ENCODE results near the gene RFC4. TPM values are rescaled to one million over a fixed set of nuclear protein-coding genes. Genes with fewer than 3 reads are reported as not detected.

Gene RFC4
- total and polyA plus RNA-seq, 2 of the 4 experiments (the other 2 are of a cell fraction): 19.5 to 27.9 TPM

- Histone ChIP-seq H3K18ac (ENCODE audit: low read depth, low read length) (no peak overlapping the region), H3K27me3 (ENCODE audit: control insufficient read depth, insufficient read depth, low read length) (peaks cover 33% of the 10 kb centered on the region), H3K79me1 (ENCODE audit: low read depth in 1 of 2, low read length in 2 of 2) (no peaks in the 10 kb centered on the region), H3K14ac (replicated peaks; ENCODE audit: low read depth, low read length) (no peak overlapping the region), H3K36me3 (ENCODE audit: control insufficient read depth, insufficient read depth, low read length) (no peaks in the 10 kb centered on the region), H3K4me1 (ENCODE audit: control insufficient read depth, insufficient read depth, low read length) (no peaks in the 10 kb centered on the region), H3K4me2 (ENCODE audit: low read depth, low read length) (no peak overlapping the region), H2BK120ac (ENCODE audit: low read depth, low read length) (no peak overlapping the region), H2AK9ac (replicated peaks; ENCODE audit: low read depth, low read length, poor library complexity) (no peak overlapping the region), H2AFZ (replicated peaks; ENCODE audit: low read length, poor library complexity) (no peak overlapping the region), H2AK5ac (ENCODE audit: low read depth, low read length) (no peak overlapping the region), H3K9me1 (ENCODE audit: insufficient read depth, low read length) (no peaks in the 10 kb centered on the region), H3K23ac (ENCODE audit: low read depth, low read length) (no peak overlapping the region), H4K8ac (ENCODE audit: low read depth in 2 of 2, low read length in 2 of 2) (no peak overlapping the region), H2BK15ac (ENCODE audit: low read depth, low read length) (no peak overlapping the region), H4K91ac (ENCODE audit: insufficient read depth, low read depth, low read length) (no peak overlapping the region), H4K5ac (ENCODE audit: low read depth, low read length) (no peak overlapping the region), H4K20me1 (ENCODE audit: insufficient read depth, low read length) (no peaks in the 10 kb centered on the region), H3K27ac (ENCODE audit: insufficient read depth, low read length) (no peak overlapping the region), H3K4me3 (ENCODE audit: insufficient read depth, low read depth, low read length) (no peak overlapping the region), H3K9ac (ENCODE audit: low read depth, low read length) (no peak overlapping the region), H2BK5ac (ENCODE audit: low read depth, low read length, poor library complexity, severe bottlenecking) (no peak overlapping the region), H3K4ac (ENCODE audit: low read depth, low read length) (no peak overlapping the region), H3K56ac (ENCODE audit: extremely low read depth, insufficient read depth, low read length) (no peak overlapping the region), H2BK20ac (ENCODE audit: low read depth, low read length) (no peak overlapping the region), H3K9me3 (ENCODE audit: control insufficient read depth, insufficient read depth, low read length) (no peaks in the 10 kb centered on the region)
- ATAC-seq (ENCODE audit: low read depth) (no peak), DNase-seq (no peak)
- intact Hi-C loops (cut with micrococcal nuclease): loop anchor here (5.0 to 10.0 kb wide), 4 partner anchors 267 to 860 kb away; partner anchors contain the start of genes RTP2 and SST
- 75% methylated on average over 2 of the region's 11 CpGs; no CpG with 5 or more reads in 1 of the 2 experiments for WGBS, 2 experiments (ENCODE audit: extremely low coverage in 2 of 2, insufficient read length in 1 of 2)
- POLR2A ChIA-PET (ENCODE audit: unreplicated experiment): no interaction called here
- BruUV-seq (replicated peaks): no TSS peak
- dilution Hi-C loops (cut with HindIII; ENCODE audit: low sequenced_read_pairs, unreplicated experiment): no loop called here
- CTCF ChIA-PET: interaction anchor here (1.6 kb wide), 1 partner anchor 23 kb away, joined by 3 read pairs; no protein-coding TSS in a partner anchor
- TF ChIP-seq MAZ (IDR thresholded peaks at IDR 0.05; ENCODE audit: borderline replicate concordance, low read depth, low read length) (no peak), CHD1 (IDR thresholded peaks at IDR 0.05; ENCODE audit: low read depth, low read length) (no peak), ELK1 (IDR thresholded peaks at IDR 0.05; ENCODE audit: borderline replicate concordance, low read depth, low read length) (no peak), BHLHE40 (IDR thresholded peaks at IDR 0.05; ENCODE audit: low read depth, low read length) (no peak), POLR2A (IDR thresholded peaks at IDR 0.05; ENCODE audit: low read depth, low read length) (no peak), MAFK (IDR thresholded peaks at IDR 0.05; ENCODE audit: low read depth, low read length) (no peak), RAD21 (IDR thresholded peaks at IDR 0.05; ENCODE audit: low read length) (no peak), RFX5 (IDR thresholded peaks at IDR 0.05; ENCODE audit: low read depth, low read length) (no peak), RCOR1 (IDR thresholded peaks at IDR 0.05; ENCODE audit: insufficient replicate concordance, low read length) (no peak), MXI1 (IDR thresholded peaks at IDR 0.05; ENCODE audit: borderline replicate concordance, low read depth, low read length) (no peak), CEBPB (IDR thresholded peaks at IDR 0.05; ENCODE audit: low read depth, low read length) (no peak), FOS (IDR thresholded peaks at IDR 0.05; ENCODE audit: low read depth, low read length) (no peak), NFE2L2 (IDR thresholded peaks at IDR 0.05; ENCODE audit: low read depth, low read length) (no peak)
- TF ChIP-seq, protein P1, sequence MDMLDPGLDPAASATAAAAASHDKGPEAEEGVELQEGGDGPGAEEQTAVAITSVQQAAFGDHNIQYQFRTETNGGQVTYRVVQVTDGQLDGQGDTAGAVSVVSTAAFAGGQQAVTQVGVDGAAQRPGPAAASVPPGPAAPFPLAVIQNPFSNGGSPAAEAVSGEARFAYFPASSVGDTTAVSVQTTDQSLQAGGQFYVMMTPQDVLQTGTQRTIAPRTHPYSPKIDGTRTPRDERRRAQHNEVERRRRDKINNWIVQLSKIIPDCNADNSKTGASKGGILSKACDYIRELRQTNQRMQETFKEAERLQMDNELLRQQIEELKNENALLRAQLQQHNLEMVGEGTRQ (IDR thresholded peaks at IDR 0.05; ENCODE audit: low read depth, low read length): no peak
- TF ChIP-seq, protein P2, sequence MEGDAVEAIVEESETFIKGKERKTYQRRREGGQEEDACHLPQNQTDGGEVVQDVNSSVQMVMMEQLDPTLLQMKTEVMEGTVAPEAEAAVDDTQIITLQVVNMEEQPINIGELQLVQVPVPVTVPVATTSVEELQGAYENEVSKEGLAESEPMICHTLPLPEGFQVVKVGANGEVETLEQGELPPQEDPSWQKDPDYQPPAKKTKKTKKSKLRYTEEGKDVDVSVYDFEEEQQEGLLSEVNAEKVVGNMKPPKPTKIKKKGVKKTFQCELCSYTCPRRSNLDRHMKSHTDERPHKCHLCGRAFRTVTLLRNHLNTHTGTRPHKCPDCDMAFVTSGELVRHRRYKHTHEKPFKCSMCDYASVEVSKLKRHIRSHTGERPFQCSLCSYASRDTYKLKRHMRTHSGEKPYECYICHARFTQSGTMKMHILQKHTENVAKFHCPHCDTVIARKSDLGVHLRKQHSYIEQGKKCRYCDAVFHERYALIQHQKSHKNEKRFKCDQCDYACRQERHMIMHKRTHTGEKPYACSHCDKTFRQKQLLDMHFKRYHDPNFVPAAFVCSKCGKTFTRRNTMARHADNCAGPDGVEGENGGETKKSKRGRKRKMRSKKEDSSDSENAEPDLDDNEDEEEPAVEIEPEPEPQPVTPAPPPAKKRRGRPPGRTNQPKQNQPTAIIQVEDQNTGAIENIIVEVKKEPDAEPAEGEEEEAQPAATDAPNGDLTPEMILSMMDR (conservative IDR thresholded peaks at IDR 0.05; ENCODE audit: low read depth, low read length): no peak
- in situ Hi-C loops (cut with MboI; ENCODE audit: low sequenced_read_pairs): loop anchor here (10.0 kb wide), 1 partner anchor 320 kb away; no protein-coding TSS in a partner anchor
Observed at GRCh38 chr3:186844908-186845307, 38.6 kb upstream of the RFC4 start.
